GM12878 (cell line): ENCODE data around the gene NTM.

Source experiments
- BACH1 ChIP-seq: fragments of 450-650 bp; IDR thresholded peaks from 2 replicates; pipeline ENCODE4 v1.6.1; 2017; ENCODE audit warnings: mild to moderate bottlenecking, borderline replicate concordance
- CHD1 ChIP-seq: IDR thresholded peaks from 2 replicates; pipeline ENCODE4 v1.6.1; 2012; ENCODE audit warnings: low read depth, low read length, improper control_type of control experiment
- CTCF ChIP-seq, 3 experiments: IDR thresholded peaks in 2 of 3; conservative IDR thresholded peaks in 1 of 3; 2 replicates each; pipeline ENCODE4 v1.5.1; 2011; ENCODE audit warnings: low read depth in 3 of 3, low read length in 3 of 3, mild to moderate bottlenecking in 3 of 3, control low read depth in 2 of 3, moderate library complexity in 2 of 3, inconsistent platforms in 1 of 3, mixed read lengths in 1 of 3; ENCODE audit not compliant: control insufficient read depth in 2 of 3, insufficient read depth in 1 of 3; ENCODE audit errors: extremely low read depth in 1 of 3
- E4F1 ChIP-seq: fragments of 450-650 bp; IDR thresholded peaks from 2 replicates; pipeline ENCODE4 v1.6.1; 2018; ENCODE audit warnings: borderline replicate concordance, mild to moderate bottlenecking; ENCODE audit not compliant: partially characterized antibody
- FOXK2 ChIP-seq: fragments of 450-650 bp; IDR thresholded peaks from 2 replicates; pipeline ENCODE4 v1.6.1; 2017; ENCODE audit warnings: mild to moderate bottlenecking, moderate library complexity
- HDAC2 ChIP-seq: fragments of 200-600 bp; sonication (generic); IDR thresholded peaks from 2 replicates; pipeline ENCODE4 v1.6.1; 2017
- NFXL1 ChIP-seq: fragments of 450-650 bp; IDR thresholded peaks from 2 replicates; pipeline ENCODE4 v1.6.1; 2017; ENCODE audit warnings: antibody characterized with exemption, mild to moderate bottlenecking, borderline replicate concordance
- POLR2AphosphoS2 ChIP-seq: IDR thresholded peaks from 2 replicates; pipeline ENCODE4 v1.6.1; 2011; ENCODE audit warnings: low read depth, mild to moderate bottlenecking, low read length, improper control_type of control experiment, moderate library complexity
- YY1 ChIP-seq: IDR thresholded peaks from 2 replicates; pipeline ENCODE4 v1.6.1; 2011; ENCODE audit warnings: low read depth, mild to moderate bottlenecking, low read length

- no peak for TF ChIP-seq E4F1
- TF ChIP-seq POLR2AphosphoS2 = no peak
- TF ChIP-seq FOXK2 = no peak
- no peak for TF ChIP-seq CHD1
- no peak for TF ChIP-seq CTCF (IDR thresholded peaks at IDR 0.05 in 2 of 3, conservative IDR thresholded peaks at IDR 0.05 in 1 of 3; ENCODE audit: control insufficient read depth in 2 of 3, extremely low read depth in 1 of 3, insufficient read depth in 1 of 3, low read depth in 3 of 3, low read length in 3 of 3)
- no peak for TF ChIP-seq BACH1
- TF ChIP-seq YY1 = no peak
- TF ChIP-seq NFXL1 = no peak
- no peak for TF ChIP-seq HDAC2
Measured at GRCh38 chr11:131893988-131894387, 523.6 kb downstream of the NTM start.
